Immature natural killer cell (primary cell): ENCODE data around the gene IGFBP1. TPM values are rescaled to one million over a fixed set of nuclear protein-coding genes. Genes with fewer than 3 reads are reported as not detected.

Experiments
- DNase-seq, 3 donors: peaks; one replicate each; pipeline ENCODE4 v3.0.0; 2022; ENCODE audit warnings: mixed read lengths in 1 of 3
- H3K27ac Mint-ChIP-seq, 6 donors: one replicate each; pipeline ENCODE4 v1.8.0; 2020; ENCODE audit warnings: mixed read lengths in 6 of 6, mild to moderate bottlenecking in 5 of 6, inconsistent platforms in 4 of 6, moderate library complexity in 3 of 6
- H3K27me3 Mint-ChIP-seq, 3 donors: one replicate each; pipeline ENCODE4 v1.8.0; 2020 to 2021; ENCODE audit warnings: low read depth in 3 of 3, mild to moderate bottlenecking in 3 of 3, mixed read lengths in 3 of 3, moderate library complexity in 3 of 3, inconsistent platforms in 1 of 3
- H3K36me3 Mint-ChIP-seq, 3 donors: one replicate each; pipeline ENCODE4 v1.8.0; 2020; ENCODE audit warnings: mixed read lengths in 3 of 3, inconsistent platforms in 2 of 3, mild to moderate bottlenecking in 2 of 3
- H3K4me1 Mint-ChIP-seq, 2 donors: one replicate each; pipeline ENCODE4 v1.8.0; 2020; ENCODE audit warnings: inconsistent platforms in 2 of 2, mild to moderate bottlenecking in 2 of 2, mixed read lengths in 2 of 2, moderate library complexity in 1 of 2
- H3K4me3 Mint-ChIP-seq, 5 donors: one replicate each; pipeline ENCODE4 v1.8.0; 2020; ENCODE audit warnings: mild to moderate bottlenecking in 5 of 5, mixed read lengths in 5 of 5, inconsistent platforms in 3 of 5, moderate library complexity in 3 of 5
- H3K9me3 Mint-ChIP-seq, 6 donors: one replicate each; pipeline ENCODE4 v1.8.0; 2020; ENCODE audit warnings: mild to moderate bottlenecking in 6 of 6, mixed read lengths in 6 of 6, inconsistent platforms in 4 of 6, moderate library complexity in 3 of 6
- polyA plus RNA-seq, 3 donors: library from polyadenylated mRNA; unstranded; fragments of 300-500 nt; fragmentation: Illumina TruSeq; gene quantifications; one replicate each; pipeline ENCODE4 v1.2.3, GENCODE V29; 2021

Gene IGFBP1
- polyA plus RNA-seq, 3 donors from 2014 or later, result not detected

- no peaks in the 10 kb centered on the region for H3K4me1 Mint-ChIP-seq
- peaks cover 0 to 6% (median 0%) of the 10 kb centered on the region in 3 donors for H3K27me3 Mint-ChIP-seq
- no peaks in the 10 kb centered on the region for H3K9me3 Mint-ChIP-seq
- no peak overlapping the region for H3K27ac Mint-ChIP-seq
- H3K4me3 Mint-ChIP-seq, result no peak overlapping the region
- H3K36me3 Mint-ChIP-seq, result no peaks in the 10 kb centered on the region
- no peak for DNase-seq
Measured at GRCh38 chr7:45872116-45873034, 15.9 kb upstream of the IGFBP1 start.

- no peak within 1 kb of the TSS for H3K4me3 Mint-ChIP-seq
- no peaks in the 10 kb centered on the region for H3K4me1 Mint-ChIP-seq
- no peaks in the 10 kb centered on the region for H3K36me3 Mint-ChIP-seq
- no peaks in the 10 kb centered on the region for H3K9me3 Mint-ChIP-seq
- H3K27me3 Mint-ChIP-seq, result peaks cover 0 to 8% (median 0%) of the 10 kb centered on the region in 3 donors
- DNase-seq, result no peak
- H3K27ac Mint-ChIP-seq, result no peak within 1 kb of the TSS
Measured at GRCh38 chr7:45873035-45873354, 15.3 kb upstream of the IGFBP1 start, which contains the start of gene CCDC201. CCDC201 (minus strand) TSS chr7:45873082; CDS start chr7:45873007, 75 bp downstream.

- Mint-ChIP-seq H3K4me3 (no peak overlapping the region), H3K9me3 (no peaks in the 10 kb centered on the region), H3K27ac (no peak overlapping the region), H3K4me1 (no peaks in the 10 kb centered on the region), H3K36me3 (no peaks in the 10 kb centered on the region), H3K27me3 (peaks cover 0 to 8% (median 0%) of the 10 kb centered on the region in 3 donors)
- DNase-seq, result no peak
Measured at GRCh38 chr7:45873355-45873754, 14.9 kb upstream of the IGFBP1 start.

DNA sequence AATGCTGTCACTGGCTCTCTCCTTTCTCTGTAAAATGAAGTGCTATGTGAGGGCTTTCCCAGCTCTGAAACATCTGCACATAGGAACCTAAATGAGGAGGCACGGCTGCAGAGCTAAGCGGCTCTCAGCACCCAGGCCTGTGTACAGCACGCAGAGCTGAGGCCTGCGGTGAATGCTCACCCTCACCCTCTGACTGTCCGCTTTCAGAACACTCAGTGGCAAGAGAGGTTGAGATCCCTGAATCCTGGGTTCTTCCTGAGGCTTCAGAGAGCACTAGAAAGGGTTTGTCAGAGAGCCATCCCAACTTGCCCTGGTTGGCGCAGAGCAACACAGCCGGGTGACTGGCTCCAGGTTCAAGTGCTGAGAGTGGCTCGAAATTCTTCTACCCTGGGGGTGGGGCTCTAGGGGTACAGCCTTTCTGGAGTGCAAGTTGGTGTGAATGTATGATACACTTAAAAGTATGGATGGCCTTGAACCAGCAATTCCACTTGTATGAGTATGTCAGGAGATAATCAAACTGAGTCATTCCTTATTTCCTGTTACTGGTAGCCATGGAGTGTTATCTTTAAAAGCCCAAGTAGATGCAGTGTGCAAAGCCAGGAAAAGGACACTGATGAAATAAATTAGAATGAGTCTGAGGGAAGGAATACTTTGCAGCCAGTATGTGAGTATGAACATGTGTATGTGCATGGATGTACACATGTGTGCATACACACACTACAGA, 13.7 kb upstream of the IGFBP1 start:
- H3K27ac Mint-ChIP-seq, result no peak overlapping the region
- H3K4me1 Mint-ChIP-seq, result no peaks in the 10 kb centered on the region
- H3K27me3 Mint-ChIP-seq, result peaks cover 0 to 8% (median 0%) of the 10 kb centered on the region in 3 donors
- no peaks in the 10 kb centered on the region for H3K36me3 Mint-ChIP-seq
- no peak for DNase-seq
- peaks cover 0 to 2% (median 0%) of the 10 kb centered on the region in 6 donors for H3K9me3 Mint-ChIP-seq
- no peak overlapping the region for H3K4me3 Mint-ChIP-seq

GRCh38 chr7:45876519-45876918, 11.8 kb upstream of the IGFBP1 start:
- Mint-ChIP-seq H3K4me3 (no peak overlapping the region), H3K36me3 (no peaks in the 10 kb centered on the region), H3K9me3 (peaks cover 0 to 2% (median 0%) of the 10 kb centered on the region in 6 donors), H3K27me3 (peaks cover 0 to 8% (median 0%) of the 10 kb centered on the region in 3 donors), H3K27ac (no peak overlapping the region), H3K4me1 (no peaks in the 10 kb centered on the region)
- no peak for DNase-seq

DNA sequence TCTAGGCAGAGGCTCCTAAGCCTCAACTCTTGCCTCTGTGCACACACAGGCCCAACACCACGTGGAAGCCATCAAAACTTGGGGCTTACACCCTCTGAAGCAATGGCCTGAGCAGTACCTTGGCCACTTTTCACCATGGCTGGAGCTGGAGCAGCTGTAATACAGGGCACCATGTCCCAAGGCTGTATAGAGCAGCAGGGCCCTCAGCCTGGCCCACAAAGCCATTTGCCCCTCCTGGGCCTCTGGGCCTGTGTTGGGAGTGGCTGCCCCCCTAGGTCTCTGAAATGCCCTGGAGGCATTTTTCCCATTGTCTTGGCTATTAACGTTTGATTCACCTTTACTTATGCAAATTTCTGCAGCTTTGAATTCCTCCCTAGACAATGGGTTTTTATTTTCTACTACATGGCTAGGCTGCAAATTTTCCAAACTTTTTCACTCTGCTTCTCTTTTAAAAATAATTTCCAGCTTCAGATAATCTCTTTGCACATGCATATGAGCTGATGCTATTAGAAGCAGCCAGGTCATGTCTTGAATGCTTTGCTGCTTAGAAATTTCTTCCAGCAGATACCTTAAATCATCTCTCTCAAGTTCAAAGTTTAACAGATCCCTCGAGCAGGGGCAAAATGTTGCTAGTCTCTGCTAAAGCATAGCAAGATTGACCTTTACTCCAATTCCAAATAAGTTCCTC, 9.7 kb upstream of the IGFBP1 start:
- Mint-ChIP-seq H3K4me3 (no peak overlapping the region), H3K27ac (no peak overlapping the region), H3K4me1 (no peaks in the 10 kb centered on the region), H3K36me3 (no peaks in the 10 kb centered on the region), H3K9me3 (peaks cover 0 to 2% (median 0%) of the 10 kb centered on the region in 6 donors), H3K27me3 (peaks cover 0 to 10% (median 0%) of the 10 kb centered on the region in 3 donors)
- DNase-seq, result no peak

- DNase-seq, result no peak
- no peaks in the 10 kb centered on the region for H3K36me3 Mint-ChIP-seq
- peaks cover 0 to 2% (median 0%) of the 10 kb centered on the region in 6 donors for H3K9me3 Mint-ChIP-seq
- H3K27me3 Mint-ChIP-seq, result peaks cover 0 to 11% (median 0%) of the 10 kb centered on the region in 3 donors
- no peak overlapping the region for H3K4me3 Mint-ChIP-seq
- H3K4me1 Mint-ChIP-seq, result no peaks in the 10 kb centered on the region
- no peak overlapping the region for H3K27ac Mint-ChIP-seq
Measured at GRCh38 chr7:45880433-45880860, 7.8 kb upstream of the IGFBP1 start.

GRCh38 chr7:45881280-45881758, 7.0 kb upstream of the IGFBP1 start:
- no peak for DNase-seq
- Mint-ChIP-seq H3K4me3 (no peak overlapping the region), H3K4me1 (no peaks in the 10 kb centered on the region), H3K27me3 (peaks cover 0 to 14% (median 0%) of the 10 kb centered on the region in 3 donors), H3K27ac (no peak overlapping the region), H3K9me3 (peaks cover 0 to 2% (median 0%) of the 10 kb centered on the region in 6 donors), H3K36me3 (no peaks in the 10 kb centered on the region)

DNA sequence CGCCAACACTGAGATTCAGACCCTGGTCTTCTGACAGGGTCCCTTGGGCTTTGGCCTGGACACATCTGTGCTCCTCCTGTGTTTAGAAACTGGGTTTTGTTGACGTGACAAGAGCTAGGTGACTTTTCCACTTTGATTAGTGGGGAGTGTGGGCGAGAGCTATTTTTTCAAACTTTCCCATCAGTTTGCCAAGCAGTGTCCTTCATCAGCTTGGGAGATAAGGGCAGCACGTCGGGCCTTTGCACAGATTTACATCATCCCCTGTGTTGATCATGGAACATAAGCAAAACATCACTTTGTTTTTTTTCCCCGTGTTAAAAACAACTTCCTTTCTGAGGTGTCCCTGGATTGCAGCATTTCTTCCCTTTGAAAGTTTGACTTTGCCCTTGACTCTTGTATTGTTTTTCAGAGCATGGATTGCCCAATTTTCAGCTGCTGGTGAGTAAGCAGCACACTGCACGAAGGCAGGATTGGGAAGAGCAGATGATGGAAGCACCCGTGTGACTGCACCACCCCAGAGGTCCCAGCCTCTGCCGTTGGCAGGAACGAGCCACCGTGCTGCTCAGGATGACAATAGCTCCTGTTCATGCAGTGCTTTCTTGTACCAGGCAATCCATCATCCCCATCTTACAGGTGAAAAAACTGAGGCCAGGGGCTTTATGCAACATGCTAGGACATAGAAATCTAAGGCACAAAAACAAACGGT, 6.4 kb upstream of the IGFBP1 start:
- Mint-ChIP-seq H3K4me1 (no peaks in the 10 kb centered on the region), H3K4me3 (no peak overlapping the region), H3K27me3 (peaks cover 0 to 16% (median 0%) of the 10 kb centered on the region in 3 donors), H3K9me3 (peaks cover 0 to 2% (median 0%) of the 10 kb centered on the region in 6 donors), H3K36me3 (no peaks in the 10 kb centered on the region), H3K27ac (no peak overlapping the region)
- DNase-seq, result no peak

GRCh38 chr7:45882465-45882810, 5.8 kb upstream of the IGFBP1 start:
- DNase-seq, result no peak
- no peaks in the 10 kb centered on the region for H3K4me1 Mint-ChIP-seq
- H3K36me3 Mint-ChIP-seq, result no peaks in the 10 kb centered on the region
- H3K27ac Mint-ChIP-seq, result no peak overlapping the region
- peaks cover 0 to 17% (median 3%) of the 10 kb centered on the region in 3 donors for H3K27me3 Mint-ChIP-seq
- H3K9me3 Mint-ChIP-seq, result peaks cover 0 to 2% (median 0%) of the 10 kb centered on the region in 6 donors
- no peak overlapping the region for H3K4me3 Mint-ChIP-seq

- Mint-ChIP-seq H3K4me1 (no peaks in the 10 kb centered on the region), H3K9me3 (peaks cover 0 to 2% (median 0%) of the 10 kb centered on the region in 6 donors), H3K4me3 (no peak overlapping the region), H3K36me3 (no peaks in the 10 kb centered on the region), H3K27me3 (peaks cover 2 to 21% (median 8%) of the 10 kb centered on the region in 3 donors), H3K27ac (no peak overlapping the region)
- no peak for DNase-seq
Measured at GRCh38 chr7:45884136-45884535, 4.2 kb upstream of the IGFBP1 start.

DNA sequence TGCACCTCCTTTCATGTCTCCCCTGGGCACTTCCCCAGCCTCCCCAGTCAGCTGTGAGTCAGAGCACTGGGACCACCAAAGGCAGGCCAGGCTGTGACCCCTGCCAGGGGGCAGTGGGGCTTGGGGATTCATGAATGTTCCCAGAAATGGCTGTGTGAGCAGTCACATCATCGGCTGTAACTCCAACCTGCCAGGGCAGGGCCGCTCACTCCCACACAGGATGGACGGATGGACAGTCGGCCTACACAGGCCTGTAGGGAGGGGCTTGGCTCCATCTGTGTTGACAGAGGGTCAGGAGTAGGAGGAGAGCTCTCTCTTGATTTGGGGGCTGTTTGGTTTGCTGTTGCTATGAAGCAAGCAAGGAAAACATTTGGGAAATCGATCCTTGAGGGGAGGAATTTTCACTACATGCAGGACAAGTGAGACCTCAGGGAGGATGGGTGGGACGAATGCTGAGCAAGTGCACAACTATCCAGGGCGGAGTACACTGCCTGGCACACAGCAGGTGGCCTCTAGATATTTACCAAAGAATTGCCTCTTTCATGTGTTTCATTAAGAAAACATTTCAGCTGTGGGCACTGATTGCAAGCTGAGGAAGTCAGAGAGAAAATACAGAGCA, 2.9 kb upstream of the IGFBP1 start:
- Mint-ChIP-seq H3K27me3 (peaks cover 2 to 27% (median 8%) of the 10 kb centered on the region in 3 donors), H3K4me3 (no peak overlapping the region), H3K36me3 (no peaks in the 10 kb centered on the region), H3K4me1 (no peaks in the 10 kb centered on the region), H3K27ac (no peak overlapping the region), H3K9me3 (peaks cover 0 to 2% (median 0%) of the 10 kb centered on the region in 6 donors)
- no peak for DNase-seq
